HepG2 (cell line): ENCODE measurements around the gene CTRL. TPM values are rescaled to one million over a fixed set of nuclear protein-coding genes. Genes with fewer than 3 reads are reported as not detected.

Experiments used
- ATAC-seq: fragments of 200-7000 bp; cut with Tn5 transposase; 3 replicates; pipeline ENCODE4 v1.9.1; 2020; ENCODE audit warnings: mild to moderate bottlenecking, moderate library complexity
- BruUV-seq: library from RNA; stranded (reverse); fragments of 400-500 nt; replicated peaks from 2 replicates; lab custom pipeline; 2021; lab: Mats Ljungman, UMichigan
- CTCF ChIA-PET: fragments of 300-600 bp; formaldehyde crosslinking; extraction: SDS; loops from one replicate; lab custom pipeline; 2021; ENCODE audit warnings: low total read pairs, inconsistent platforms, low intra/inter-chr PET ratio; lab: Yijun Ruan, JAX
- POLR2A ChIA-PET: fragments of 350-600 bp; sonication (Branson Sonifier 250); formaldehyde crosslinking; loops from one replicate; lab custom pipeline; 2020; ENCODE audit warnings: antibody characterized with exemption, inconsistent platforms; lab: Yijun Ruan, JAX
- DNase-seq: peaks from one replicate; pipeline ENCODE4 v3.0.0-alpha.2; 2015; ENCODE audit warnings: low spot score
- FAIRE-seq: peaks from 3 replicates; lab custom pipeline; 2011; peaks lifted over from hg19 to GRCh38; lab: Jason Lieb, UNC
- H2AFZ ChIP-seq: one replicate; pipeline ENCODE4 v1.6.1; 2011; ENCODE audit warnings: low read length, inconsistent platforms
- H3K27ac ChIP-seq: fragments of 300-600 bp; 3 replicates; pipeline ENCODE4 v1.8.0; 2011; ENCODE audit warnings: mixed run types, mild to moderate bottlenecking, mixed read lengths, low read length, inconsistent platforms; ENCODE audit not compliant: insufficient read depth; ENCODE audit errors: extremely low read length
- H3K27me3 ChIP-seq, 2 experiments: fragments of 200-600 bp in 1 of 2; 2 replicates in 1 of 2; 3 replicates in 1 of 2; pipeline versions ENCODE4 v1.6.0 to v1.8.0; 2011; ENCODE audit warnings: low read length in 2 of 2, mild to moderate bottlenecking in 2 of 2, moderate library complexity in 2 of 2, inconsistent platforms in 1 of 2; ENCODE audit not compliant: insufficient read depth in 2 of 2, control insufficient read depth in 1 of 2
- H3K36me3 ChIP-seq, 2 experiments: fragments of 200-600 bp in 1 of 2; replicated peaks in 1 of 2; 2 replicates in 1 of 2; 3 replicates in 1 of 2; pipeline versions ENCODE4 v1.5.1 to v1.8.0; 2011; ENCODE audit warnings: low read length in 2 of 2, inconsistent platforms in 1 of 2; ENCODE audit not compliant: insufficient read depth in 2 of 2, control insufficient read depth in 1 of 2
- H3K4me1 ChIP-seq: 2 replicates; pipeline ENCODE4 v1.5.1; 2012; ENCODE audit warnings: low read length, inconsistent platforms; ENCODE audit not compliant: insufficient read depth
- H3K4me2 ChIP-seq: 2 replicates; pipeline ENCODE4 v1.6.0; 2011; ENCODE audit warnings: low read depth, low read length, inconsistent platforms
- H3K4me3 ChIP-seq, 3 experiments: fragments of 200-600 bp in 1 of 3; sonication (generic), shearing (Covaris generic) in 1 of 3; replicated peaks in 1 of 3; 2 replicates each; pipeline ENCODE4 v1.5.1; 2011 to 2016; ENCODE audit warnings: low read length in 3 of 3, inconsistent platforms in 2 of 3, low read depth in 2 of 3, mild to moderate bottlenecking in 2 of 3, control low read depth in 1 of 3, mixed read lengths in 1 of 3; ENCODE audit not compliant: insufficient read depth in 1 of 3
- H3K79me2 ChIP-seq: one replicate; pipeline ENCODE4 v1.6.1; 2011; ENCODE audit warnings: low read length, inconsistent platforms; ENCODE audit not compliant: insufficient read depth
- H3K9ac ChIP-seq: 2 replicates; pipeline ENCODE4 v1.6.0; 2011; ENCODE audit warnings: mild to moderate bottlenecking, low read depth, low read length, inconsistent platforms; ENCODE audit not compliant: insufficient read depth
- H3K9me3 ChIP-seq: 2 replicates; pipeline ENCODE4 v1.5.1; 2012; ENCODE audit warnings: mild to moderate bottlenecking, low read length
- H4K20me1 ChIP-seq: 2 replicates; pipeline ENCODE4 v1.6.0; 2011; ENCODE audit warnings: inconsistent platforms, mild to moderate bottlenecking, low read length, moderate library complexity; ENCODE audit not compliant: insufficient read depth
- CREM ChIP-seq, 2 experiments: sonication (generic) in 1 of 2; formaldehyde crosslinking in 1 of 2; IDR thresholded peaks; 2 replicates each; pipeline versions ENCODE4 v1.4.0 to v1.6.1; 2016 to 2020; ENCODE audit warnings: antibody characterized with exemption in 1 of 2, mild to moderate bottlenecking in 1 of 2, missing genetic modification reagents in 1 of 2
- DR1 ChIP-seq: sonication (generic); formaldehyde crosslinking; IDR thresholded peaks from 2 replicates; pipeline ENCODE4 v1.8.0; 2021; ENCODE audit warnings: mild to moderate bottlenecking, missing genetic modification reagents, inconsistent platforms
- ELF1 ChIP-seq: sonication (generic); formaldehyde crosslinking; IDR thresholded peaks from 2 replicates; pipeline ENCODE4 v1.4.0; 2020; ENCODE audit warnings: missing genetic modification reagents
- FOXM1 ChIP-seq: sonication (generic); formaldehyde crosslinking; IDR thresholded peaks from 2 replicates; pipeline ENCODE4 v1.5.0; 2020; ENCODE audit warnings: missing genetic modification reagents
- GABPB1 ChIP-seq: IDR thresholded peaks from 2 replicates; pipeline ENCODE4 v1.6.1; 2016; ENCODE audit warnings: mild to moderate bottlenecking, missing genetic modification reagents, moderate library complexity, missing compliant biosample characterization
- GTF2F1 ChIP-seq: fragments of 150-350 bp; IDR thresholded peaks from 2 replicates; pipeline ENCODE4 v1.6.1; 2014; ENCODE audit warnings: low read length
- HNRNPH1 ChIP-seq: fragments of 200-400 bp; formaldehyde crosslinking; optimal IDR thresholded peaks from 2 replicates; pipeline ENCODE3; 2017; ENCODE audit warnings: mild to moderate bottlenecking, low read depth, low read length
- HNRNPLL ChIP-seq: fragments of 200-400 bp; formaldehyde crosslinking; IDR thresholded peaks from 2 replicates; pipeline ENCODE4 v1.6.1; 2017; ENCODE audit warnings: mild to moderate bottlenecking, low read depth, low read length; ENCODE audit not compliant: poor library complexity, severe bottlenecking
- HOXA3 ChIP-seq: sonication (generic); formaldehyde crosslinking; IDR thresholded peaks from 2 replicates; pipeline ENCODE4 v1.5.0; 2020; ENCODE audit warnings: missing genetic modification reagents
- HOXA5 ChIP-seq: sonication (generic); formaldehyde crosslinking; IDR thresholded peaks from 2 replicates; pipeline ENCODE4 v1.4.0; 2020; ENCODE audit warnings: missing genetic modification reagents
- POLR2A ChIP-seq, 2 experiments: IDR thresholded peaks; 2 replicates each; pipeline ENCODE4 v1.6.1; 2011; ENCODE audit warnings: low read depth in 2 of 2, low read length in 2 of 2, mild to moderate bottlenecking in 1 of 2, moderate library complexity in 1 of 2; ENCODE audit not compliant: insufficient read depth in 1 of 2
- REPIN1 ChIP-seq: sonication (generic); formaldehyde crosslinking; IDR thresholded peaks from 2 replicates; pipeline ENCODE4 v1.8.0; 2022; ENCODE audit warnings: missing genetic modification reagents, low read depth, mild to moderate bottlenecking, borderline replicate concordance
- SSRP1 ChIP-seq: IDR thresholded peaks from 2 replicates; pipeline ENCODE4 v1.6.1; 2016; ENCODE audit warnings: control low read depth
- ZFX ChIP-seq: sonication (generic); formaldehyde crosslinking; IDR thresholded peaks from 2 replicates; pipeline ENCODE4 v1.4.0; 2020; ENCODE audit warnings: mild to moderate bottlenecking, low read depth, missing genetic modification reagents, moderate library complexity
- ZNF136 ChIP-seq: sonication (generic); formaldehyde crosslinking; IDR thresholded peaks from 2 replicates; pipeline ENCODE4 v1.8.1; 2022; ENCODE audit warnings: low read depth, mild to moderate bottlenecking, moderate library complexity, missing genetic modification reagents
- ZNF331 ChIP-seq: sonication (generic); formaldehyde crosslinking; IDR thresholded peaks from 2 replicates; pipeline ENCODE4 v1.4.0; 2020; ENCODE audit warnings: missing genetic modification reagents
- ZNF430 ChIP-seq: sonication (generic); formaldehyde crosslinking; IDR thresholded peaks from 2 replicates; pipeline ENCODE4 v1.9.0; 2021; ENCODE audit warnings: mild to moderate bottlenecking, missing genetic modification reagents
- ZNF501 ChIP-seq: sonication (generic); formaldehyde crosslinking; IDR thresholded peaks from 2 replicates; pipeline ENCODE4 v1.5.1; 2020; ENCODE audit warnings: mild to moderate bottlenecking, moderate library complexity, missing genetic modification reagents
- ZSCAN5A ChIP-seq: sonication (generic); formaldehyde crosslinking; IDR thresholded peaks from 2 replicates; pipeline ENCODE4 v1.8.0; 2022; ENCODE audit warnings: mild to moderate bottlenecking, missing genetic modification reagents, borderline replicate concordance
- WGBS: methylation state at CpG from one replicate; pipeline ENCODE4 v1.1.6; 2017; ENCODE audit warnings: low lambda C conversion rate; 5-methylcytosine and 5-hydroxymethylcytosine counted together
- in situ Hi-C: cut with HindIII; loops from 2 replicates; pipeline ENCODE4 v1.10.0; 2017; ENCODE audit warnings: low pct_unique_long_range_greater_than_20kb; ENCODE audit not compliant: extremely low pct_ligation_motif_present
- intact Hi-C: fragments of 100-400 bp; cut with micrococcal nuclease; formaldehyde crosslinking; loops from one replicate; pipeline ENCODE4 v1.10.0; 2022; ENCODE audit not compliant: unreplicated experiment
- polyA plus RNA-seq, 8 experiments: library from polyadenylated mRNA; depleted of rRNA in 3 of 8; stranded (reverse) in 7 of 8; unstranded in 1 of 8; fragments of >200 nt; fragmentation: Illumina TruSeq in 4 of 8; extraction: Trizol in 4 of 8; gene quantifications; 2 replicates each; pipeline versions ENCODE4 v1.2.1 to v1.2.3, GENCODE V29; 2011 to 2016; ENCODE audit warnings: low read depth in 4 of 8, missing spikeins in 1 of 8, mixed read lengths in 1 of 8; ENCODE audit not compliant: insufficient read depth in 1 of 8
- total RNA-seq, 5 experiments: library from RNA; depleted of rRNA; stranded (reverse); fragments of >200 nt; fragmentation: Illumina TruSeq; extraction: Trizol; gene quantifications; 2 replicates each; pipeline ENCODE4 v1.2.3, GENCODE V29; 2016; ENCODE audit warnings: low read depth in 1 of 5
- TF ChIP-seq, protein P1 (sequence below): sonication (generic); formaldehyde crosslinking; IDR thresholded peaks from 2 replicates; pipeline ENCODE4 v1.8.1; 2023; ENCODE audit warnings: missing genetic modification reagents, mild to moderate bottlenecking, borderline replicate concordance
- TF ChIP-seq, protein P2 (sequence below): sonication (generic); formaldehyde crosslinking; IDR thresholded peaks from 2 replicates; pipeline ENCODE4 v1.4.0; 2020; ENCODE audit warnings: mild to moderate bottlenecking, missing genetic modification reagents

Gene CTRL
- total and polyA plus RNA-seq, 2 of the 13 experiments (the other 11 are each of a cell fraction or from before 2014, with no cell fraction given), result 1.9 to 2.7 TPM

DNA sequence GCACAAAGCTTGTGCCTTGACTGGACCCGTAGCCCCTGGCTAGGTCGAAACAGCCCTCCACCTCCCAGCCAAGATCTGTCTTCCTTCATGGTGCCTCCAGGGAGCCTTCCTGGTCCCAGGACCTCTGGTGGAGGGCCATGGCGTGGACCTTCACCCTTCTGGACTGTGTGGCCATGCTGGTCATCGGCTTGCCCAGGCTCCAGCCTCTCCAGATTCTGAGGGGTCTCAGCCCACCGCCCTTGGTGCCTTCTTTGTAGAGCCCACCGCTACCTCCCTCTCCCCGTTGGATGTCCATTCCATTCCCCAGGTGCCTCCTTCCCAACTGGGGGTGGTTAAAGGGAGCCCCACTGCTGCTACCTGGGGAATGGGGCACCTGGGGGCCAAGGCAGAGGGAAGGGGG, 3.5 kb downstream of the CTRL start:
- in situ Hi-C loops (loop anchor here (5.0 kb wide), 2 partner anchors 41 to 111 kb away; no protein-coding TSS in a partner anchor), intact Hi-C loops (loop anchor here (1.0 to 5.0 kb wide), 4 partner anchors 35 to 256 kb away; partner anchors contain the start of gene PSKH1)
- CTCF ChIA-PET, result interaction anchor here (1.4 to 5.5 kb wide), 7 partner anchors 14 to 256 kb away, joined by 3 to 63 read pairs (median 5); partner anchors contain the start of genes NRN1L, PSKH1 and THAP11
- peaks cover 22 to 35% of the 10 kb centered on the region in 2 experiments for H3K36me3 ChIP-seq
- no peaks in the 10 kb centered on the region for H3K79me2 ChIP-seq
- no peak overlapping the region for H3K4me3 ChIP-seq
- 74% methylated on average over 7 of the region's 7 CpGs for WGBS
- no peaks in the 10 kb centered on the region for H3K4me1 ChIP-seq
- no peak overlapping the region for H3K4me2 ChIP-seq
- POLR2A ChIA-PET, result interaction anchor here (1.6 to 1.7 kb wide), 2 partner anchors 9 to 16 kb away, joined by 4 to 5 read pairs; partner anchors contain the start of gene LCAT
- H3K27me3 ChIP-seq, result no peaks in the 10 kb centered on the region
- no peaks in the 10 kb centered on the region; the same call in 1 of the 2 replicates for H4K20me1 ChIP-seq
- H2AFZ ChIP-seq, result no peak overlapping the region
- FAIRE-seq (no peak), DNase-seq (no peak), ATAC-seq (peak; percentile 2)
- H3K9me3 ChIP-seq, result no peaks in the 10 kb centered on the region
- H3K9ac ChIP-seq, result no peak overlapping the region
- H3K27ac ChIP-seq, result no peak overlapping the region
- BruUV-seq, result no TSS peak
- TF ChIP-seq CREM (IDR thresholded peaks at IDR 0.05), result no peak
- TF ChIP-seq CREM (CRISPR knock-in tag; IDR thresholded peaks at IDR 0.05), result 0 out of 2 replicates have a peak, but pooled peaks have one; percentile 25
- TF ChIP-seq GABPB1, result no peak
- no peak for TF ChIP-seq HOXA3 (CRISPR knock-in tag)
- no peak for TF ChIP-seq SSRP1 (CRISPR knock-in tag)
- no peak for TF ChIP-seq ZNF331
- TF ChIP-seq REPIN1 (CRISPR knock-in tag), result 0 out of 2 replicates have a peak, but pooled peaks have one; percentile 3
- TF ChIP-seq ELF1 (CRISPR knock-in tag), result 0 out of 2 replicates have a peak, but pooled peaks have one; percentile 1
- no peak for TF ChIP-seq ZSCAN5A (CRISPR knock-in tag)
- no peak for TF ChIP-seq DR1 (CRISPR knock-in tag)
- TF ChIP-seq HNRNPH1, result no peak
- TF ChIP-seq HNRNPLL, result peak; percentile 2
- TF ChIP-seq ZNF430 (CRISPR knock-in tag), result no peak
- no peak for TF ChIP-seq GTF2F1
- TF ChIP-seq, protein P1, sequence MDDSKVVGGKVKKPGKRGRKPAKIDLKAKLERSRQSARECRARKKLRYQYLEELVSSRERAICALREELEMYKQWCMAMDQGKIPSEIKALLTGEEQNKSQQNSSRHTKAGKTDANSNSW (CRISPR knock-in tag), result no peak
- TF ChIP-seq FOXM1 (CRISPR knock-in tag), result no peak
- TF ChIP-seq, protein P2, sequence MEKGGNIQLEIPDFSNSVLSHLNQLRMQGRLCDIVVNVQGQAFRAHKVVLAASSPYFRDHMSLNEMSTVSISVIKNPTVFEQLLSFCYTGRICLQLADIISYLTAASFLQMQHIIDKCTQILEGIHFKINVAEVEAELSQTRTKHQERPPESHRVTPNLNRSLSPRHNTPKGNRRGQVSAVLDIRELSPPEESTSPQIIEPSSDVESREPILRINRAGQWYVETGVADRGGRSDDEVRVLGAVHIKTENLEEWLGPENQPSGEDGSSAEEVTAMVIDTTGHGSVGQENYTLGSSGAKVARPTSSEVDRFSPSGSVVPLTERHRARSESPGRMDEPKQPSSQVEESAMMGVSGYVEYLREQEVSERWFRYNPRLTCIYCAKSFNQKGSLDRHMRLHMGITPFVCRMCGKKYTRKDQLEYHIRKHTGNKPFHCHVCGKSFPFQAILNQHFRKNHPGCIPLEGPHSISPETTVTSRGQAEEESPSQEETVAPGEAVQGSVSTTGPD (CRISPR knock-in tag), result no peak
- TF ChIP-seq POLR2A (IDR thresholded peaks at IDR 0.05; ENCODE audit: insufficient read depth in 1 of 2, low read depth in 2 of 2, low read length in 2 of 2), result peak in 1 of 2 experiments; percentile 25; a peak in 1 of 4 replicates
- peak; percentile 3; the same call in 1 of the 2 replicates for TF ChIP-seq ZFX (CRISPR knock-in tag)
- no peak for TF ChIP-seq ZNF136
- no peak for TF ChIP-seq ZNF501 (CRISPR knock-in tag)
- no peak for TF ChIP-seq HOXA5 (CRISPR knock-in tag)
